GM12865 (cell line): ENCODE measurements around the gene SEZ6L.

Experiments
- DNase-seq: peaks from one replicate; pipeline ENCODE4 v3.0.0; 2010; ENCODE audit warnings: low read depth
- H3K4me3 ChIP-seq: 2 replicates; pipeline ENCODE4 v1.5.1; 2011; ENCODE audit warnings: mild to moderate bottlenecking, low read depth, low read length, control low read depth
- TF ChIP-seq, protein P1 (sequence below): IDR thresholded peaks from 2 replicates; pipeline ENCODE4 v1.5.1; 2011; ENCODE audit warnings: low read length, control low read depth, low read depth, inconsistent platforms; ENCODE audit not compliant: insufficient read depth; ENCODE audit errors: missing control alignments

Gene SEZ6L

GRCh38 chr22:26357281-26357680 is 188.0 kb downstream of the SEZ6L start:
- DNase-seq: no peak
- H3K4me3 ChIP-seq: no peak overlapping the region
- TF ChIP-seq, protein P1, sequence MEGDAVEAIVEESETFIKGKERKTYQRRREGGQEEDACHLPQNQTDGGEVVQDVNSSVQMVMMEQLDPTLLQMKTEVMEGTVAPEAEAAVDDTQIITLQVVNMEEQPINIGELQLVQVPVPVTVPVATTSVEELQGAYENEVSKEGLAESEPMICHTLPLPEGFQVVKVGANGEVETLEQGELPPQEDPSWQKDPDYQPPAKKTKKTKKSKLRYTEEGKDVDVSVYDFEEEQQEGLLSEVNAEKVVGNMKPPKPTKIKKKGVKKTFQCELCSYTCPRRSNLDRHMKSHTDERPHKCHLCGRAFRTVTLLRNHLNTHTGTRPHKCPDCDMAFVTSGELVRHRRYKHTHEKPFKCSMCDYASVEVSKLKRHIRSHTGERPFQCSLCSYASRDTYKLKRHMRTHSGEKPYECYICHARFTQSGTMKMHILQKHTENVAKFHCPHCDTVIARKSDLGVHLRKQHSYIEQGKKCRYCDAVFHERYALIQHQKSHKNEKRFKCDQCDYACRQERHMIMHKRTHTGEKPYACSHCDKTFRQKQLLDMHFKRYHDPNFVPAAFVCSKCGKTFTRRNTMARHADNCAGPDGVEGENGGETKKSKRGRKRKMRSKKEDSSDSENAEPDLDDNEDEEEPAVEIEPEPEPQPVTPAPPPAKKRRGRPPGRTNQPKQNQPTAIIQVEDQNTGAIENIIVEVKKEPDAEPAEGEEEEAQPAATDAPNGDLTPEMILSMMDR: no peak

DNA sequence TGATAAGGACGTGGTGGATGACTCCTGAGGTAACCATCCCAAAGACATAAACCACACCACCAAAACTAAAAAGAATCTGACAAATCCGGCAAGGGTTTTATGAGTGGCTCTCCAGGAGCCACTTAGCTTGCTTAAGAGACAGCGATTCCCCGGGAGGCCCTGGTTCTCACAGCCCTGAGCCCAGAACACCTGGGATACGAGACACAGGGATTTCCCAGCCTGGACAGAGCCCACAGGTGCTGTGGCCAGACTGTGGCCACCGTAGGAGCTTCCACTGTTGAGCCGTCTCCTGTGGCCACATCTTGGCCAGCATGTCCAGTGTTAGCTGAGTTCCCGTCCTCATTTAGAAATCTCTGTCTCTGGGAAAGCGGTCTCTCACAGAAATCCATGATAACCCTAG is 188.6 kb downstream of the SEZ6L start:
- DNase-seq: no peak
- TF ChIP-seq, protein P1: no peak
- H3K4me3 ChIP-seq: no peak overlapping the region

- H3K4me3 ChIP-seq: no peak overlapping the region
- DNase-seq: peak; percentile 5
- TF ChIP-seq, protein P1: no peak
Observed at GRCh38 chr22:26359156-26359555, 189.9 kb downstream of the SEZ6L start.

DNA sequence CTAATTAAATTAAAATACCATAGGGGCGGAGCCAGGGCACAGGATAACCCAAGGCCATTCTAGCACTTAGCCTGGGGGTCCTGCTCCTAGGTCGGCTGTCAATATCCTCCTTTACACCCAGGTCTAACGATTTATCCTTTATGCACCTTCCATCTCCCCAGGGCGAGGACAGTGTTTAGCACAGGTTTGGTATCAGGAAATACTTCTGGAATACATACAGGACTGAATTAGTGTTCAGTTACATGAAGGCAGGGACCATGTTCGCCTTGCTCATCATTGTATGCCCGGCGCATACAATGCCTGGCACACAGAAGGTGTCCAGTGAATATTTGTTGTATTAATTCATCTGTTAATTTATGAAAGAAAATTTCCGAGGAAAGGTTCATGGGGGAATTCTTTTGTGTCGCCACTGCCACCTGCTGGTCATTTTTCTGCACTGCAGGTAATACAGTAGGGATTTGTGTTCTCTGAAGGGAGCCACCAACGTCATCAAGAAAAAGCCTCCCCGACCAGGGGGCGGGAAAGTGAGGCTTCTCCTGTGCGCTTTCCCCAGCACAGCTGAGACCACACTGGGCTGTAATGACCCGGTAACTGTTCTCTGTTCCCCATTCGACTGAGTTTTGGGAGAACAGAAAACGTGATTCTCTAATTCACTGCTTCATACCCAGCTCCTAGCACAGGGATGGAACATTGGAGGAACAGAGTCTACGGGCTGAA is 191.1 kb downstream of the SEZ6L start:
- TF ChIP-seq, protein P1: peak; percentile 86
- DNase-seq: peak; percentile 76
- H3K4me3 ChIP-seq: peak overlapping the region; percentile 12; the same call in 1 of the 2 replicates

DNA sequence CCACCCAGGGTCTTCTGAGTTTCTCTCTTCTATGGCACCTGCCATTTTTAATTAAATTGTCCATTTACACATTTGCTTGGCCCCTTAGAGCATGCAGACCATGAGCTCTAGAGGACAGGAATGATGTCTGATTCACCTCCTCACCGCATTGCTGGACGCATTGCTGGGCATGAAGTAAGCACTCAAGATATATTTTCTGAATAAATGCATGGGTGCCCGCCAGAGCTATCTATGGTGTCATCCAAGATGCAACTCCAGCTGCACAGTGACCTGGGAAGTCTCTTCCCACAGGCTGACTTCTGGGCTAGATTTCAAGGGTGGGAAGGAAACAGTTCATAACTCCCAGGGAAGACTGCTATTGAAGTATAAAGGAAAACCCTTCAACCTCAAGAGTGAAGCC is 193.2 kb downstream of the SEZ6L start:
- H3K4me3 ChIP-seq: no peak overlapping the region
- DNase-seq: no peak
- TF ChIP-seq, protein P1: no peak

- H3K4me3 ChIP-seq: no peak overlapping the region
- DNase-seq: peak; percentile 87
- TF ChIP-seq, protein P1: peak; percentile 78
Observed at GRCh38 chr22:26364066-26365015, 195.1 kb downstream of the SEZ6L start.
